OCI-LY7 (cell line): ENCODE measurements around the gene SYNJ2.

Source experiments
- EZH2phosphoT487 ChIP-seq: fragments of 200-600 bp; sonication (generic); IDR thresholded peaks from 2 replicates; pipeline ENCODE4 v1.6.1; 2018; ENCODE audit warnings: low read depth, borderline replicate concordance, mild to moderate bottlenecking, mixed run types, antibody characterized with exemption, low read length, moderate library complexity, mixed read lengths
- TF ChIP-seq, protein P1 (sequence below): fragments of 200-600 bp; sonication (generic); conservative IDR thresholded peaks from 2 replicates; pipeline ENCODE4 v1.5.1; 2014; ENCODE audit warnings: mild to moderate bottlenecking, antibody characterized with exemption, low read length, moderate library complexity, mixed read lengths

DNA sequence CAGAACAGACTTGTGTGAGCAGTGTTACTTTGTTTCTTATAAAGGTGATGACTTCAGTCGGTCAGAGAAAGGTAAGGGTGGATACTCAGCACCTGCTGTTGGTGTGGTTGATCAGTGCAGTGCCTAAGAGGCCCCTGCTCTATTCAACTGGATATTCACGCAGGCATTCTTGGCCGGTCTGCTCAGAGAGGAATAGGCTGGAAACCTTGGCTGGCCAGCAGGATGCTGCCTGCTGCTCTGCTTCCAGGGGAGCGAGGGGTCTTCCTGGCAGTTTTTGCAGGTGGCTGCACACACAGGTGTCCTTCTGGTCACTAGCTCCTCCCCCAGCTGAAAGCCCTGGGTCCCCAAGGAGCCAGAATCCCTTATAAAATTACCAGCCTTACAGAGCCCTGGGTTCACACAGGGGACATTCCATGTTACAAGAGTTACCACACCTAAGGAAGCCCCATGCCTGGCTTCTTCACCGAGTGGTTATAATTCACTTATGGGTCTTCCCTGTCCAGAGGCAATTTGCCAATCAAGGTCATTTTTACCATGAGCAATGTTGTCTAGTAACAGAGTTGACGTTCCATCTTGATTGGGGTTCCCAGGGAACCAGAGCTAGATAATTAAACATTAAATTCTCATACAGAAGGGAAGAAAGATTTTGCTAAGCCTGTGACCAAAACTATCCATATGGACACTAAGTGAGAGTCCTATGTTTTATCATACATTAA, 16.4 kb downstream of the SYNJ2 start:
- TF ChIP-seq, protein P1, sequence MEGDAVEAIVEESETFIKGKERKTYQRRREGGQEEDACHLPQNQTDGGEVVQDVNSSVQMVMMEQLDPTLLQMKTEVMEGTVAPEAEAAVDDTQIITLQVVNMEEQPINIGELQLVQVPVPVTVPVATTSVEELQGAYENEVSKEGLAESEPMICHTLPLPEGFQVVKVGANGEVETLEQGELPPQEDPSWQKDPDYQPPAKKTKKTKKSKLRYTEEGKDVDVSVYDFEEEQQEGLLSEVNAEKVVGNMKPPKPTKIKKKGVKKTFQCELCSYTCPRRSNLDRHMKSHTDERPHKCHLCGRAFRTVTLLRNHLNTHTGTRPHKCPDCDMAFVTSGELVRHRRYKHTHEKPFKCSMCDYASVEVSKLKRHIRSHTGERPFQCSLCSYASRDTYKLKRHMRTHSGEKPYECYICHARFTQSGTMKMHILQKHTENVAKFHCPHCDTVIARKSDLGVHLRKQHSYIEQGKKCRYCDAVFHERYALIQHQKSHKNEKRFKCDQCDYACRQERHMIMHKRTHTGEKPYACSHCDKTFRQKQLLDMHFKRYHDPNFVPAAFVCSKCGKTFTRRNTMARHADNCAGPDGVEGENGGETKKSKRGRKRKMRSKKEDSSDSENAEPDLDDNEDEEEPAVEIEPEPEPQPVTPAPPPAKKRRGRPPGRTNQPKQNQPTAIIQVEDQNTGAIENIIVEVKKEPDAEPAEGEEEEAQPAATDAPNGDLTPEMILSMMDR = no peak
- no peak for TF ChIP-seq EZH2phosphoT487
